ENCODE results near the gene PRDM1. TPM values are rescaled to one million over a fixed set of nuclear protein-coding genes. Genes with fewer than 3 reads are reported as not detected.

The PRDM1 gene
- total RNA-seq, 1 experiment from 2014 or later: 2.6 TPM

DNA sequence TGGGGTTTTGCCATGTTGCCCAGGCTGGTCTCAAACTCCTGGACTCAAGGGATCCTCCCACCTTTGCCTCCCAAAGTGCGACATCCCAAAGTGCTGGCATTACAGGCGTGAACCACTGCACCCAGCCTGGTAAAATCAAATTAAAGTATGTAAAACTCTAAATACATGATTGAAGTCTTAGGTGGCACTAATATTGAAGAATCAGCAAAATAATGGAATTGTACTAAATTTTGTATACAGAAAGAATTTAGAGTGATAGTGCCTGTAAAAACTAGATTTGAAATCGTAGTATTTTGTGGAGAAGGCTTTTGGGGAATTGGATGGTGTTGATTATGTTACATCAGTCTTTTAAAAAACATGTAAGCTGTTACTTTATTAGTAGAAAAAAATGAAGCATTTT is 10.0 kb upstream of the PRDM1 start:
- CTCF ChIA-PET: no interaction called here
- no TSS peak for BruUV-seq (replicated peaks)
- H3K4me3 ChIP-seq: no peak overlapping the region
- no peaks in the 10 kb centered on the region for H3K79me2 ChIP-seq (ENCODE audit: low read depth)
- H3K9me3 ChIP-seq (ENCODE audit: insufficient read depth, low read depth): no peaks in the 10 kb centered on the region
- intact Hi-C loops (cut with micrococcal nuclease; ENCODE audit: unreplicated experiment): no loop called here
- no peak overlapping the region for H3K4me2 ChIP-seq
- H3K27ac ChIP-seq: no peak overlapping the region
- no peaks in the 10 kb centered on the region for H4K20me1 ChIP-seq (ENCODE audit: insufficient read depth)
- TF ChIP-seq, protein P1, sequence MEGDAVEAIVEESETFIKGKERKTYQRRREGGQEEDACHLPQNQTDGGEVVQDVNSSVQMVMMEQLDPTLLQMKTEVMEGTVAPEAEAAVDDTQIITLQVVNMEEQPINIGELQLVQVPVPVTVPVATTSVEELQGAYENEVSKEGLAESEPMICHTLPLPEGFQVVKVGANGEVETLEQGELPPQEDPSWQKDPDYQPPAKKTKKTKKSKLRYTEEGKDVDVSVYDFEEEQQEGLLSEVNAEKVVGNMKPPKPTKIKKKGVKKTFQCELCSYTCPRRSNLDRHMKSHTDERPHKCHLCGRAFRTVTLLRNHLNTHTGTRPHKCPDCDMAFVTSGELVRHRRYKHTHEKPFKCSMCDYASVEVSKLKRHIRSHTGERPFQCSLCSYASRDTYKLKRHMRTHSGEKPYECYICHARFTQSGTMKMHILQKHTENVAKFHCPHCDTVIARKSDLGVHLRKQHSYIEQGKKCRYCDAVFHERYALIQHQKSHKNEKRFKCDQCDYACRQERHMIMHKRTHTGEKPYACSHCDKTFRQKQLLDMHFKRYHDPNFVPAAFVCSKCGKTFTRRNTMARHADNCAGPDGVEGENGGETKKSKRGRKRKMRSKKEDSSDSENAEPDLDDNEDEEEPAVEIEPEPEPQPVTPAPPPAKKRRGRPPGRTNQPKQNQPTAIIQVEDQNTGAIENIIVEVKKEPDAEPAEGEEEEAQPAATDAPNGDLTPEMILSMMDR (conservative IDR thresholded peaks at IDR 0.05): no peak
- TF ChIP-seq EZH2 (IDR thresholded peaks at IDR 0.05; ENCODE audit: low read depth): no peak
- DNase-seq: no peak
- H3K4me1 ChIP-seq (replicated peaks; ENCODE audit: insufficient read depth): no peaks in the 10 kb centered on the region
- H3K9me2 ChIP-seq (ENCODE audit: insufficient read depth): no peaks in the 10 kb centered on the region
- H3F3A ChIP-seq (ENCODE audit: insufficient read depth, low read depth): no peaks in the 10 kb centered on the region
- no peak overlapping the region for H2AFZ ChIP-seq
- POLR2A ChIA-PET (ENCODE audit: unreplicated experiment): no interaction called here
- no peaks in the 10 kb centered on the region for H3K27me3 ChIP-seq (ENCODE audit: insufficient read depth, low read depth)
- no peaks in the 10 kb centered on the region for H3K36me3 ChIP-seq (ENCODE audit: low read depth)

DNA sequence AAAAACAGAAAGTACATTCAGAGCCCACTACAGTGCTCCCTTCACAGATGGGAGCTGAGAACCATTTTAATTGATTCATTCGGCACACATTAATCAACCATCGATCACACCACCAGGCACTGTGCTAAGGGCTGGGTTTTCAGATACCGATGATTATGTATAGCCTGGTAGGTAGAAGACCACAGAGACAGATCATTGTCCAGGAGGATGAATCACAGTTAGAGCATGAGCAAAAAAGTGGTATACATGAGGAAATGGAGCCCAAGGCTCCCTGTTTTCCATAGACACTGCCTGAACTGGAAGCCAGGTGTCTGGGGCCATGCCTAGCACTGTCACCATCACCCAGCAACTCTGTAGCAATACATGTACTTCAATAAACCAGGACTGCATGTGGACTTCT is 9.0 kb upstream of the PRDM1 start:
- CTCF ChIA-PET: no interaction called here
- H3K4me3 ChIP-seq: no peak overlapping the region
- POLR2A ChIA-PET (ENCODE audit: unreplicated experiment): no interaction called here
- no peaks in the 10 kb centered on the region for H3K4me1 ChIP-seq (replicated peaks; ENCODE audit: insufficient read depth)
- H3K27me3 ChIP-seq (ENCODE audit: insufficient read depth, low read depth): no peaks in the 10 kb centered on the region
- H3F3A ChIP-seq (ENCODE audit: insufficient read depth, low read depth): no peaks in the 10 kb centered on the region
- H3K9me3 ChIP-seq (ENCODE audit: insufficient read depth, low read depth): no peaks in the 10 kb centered on the region
- DNase-seq: no peak
- H3K27ac ChIP-seq: no peak overlapping the region
- H3K9me2 ChIP-seq (ENCODE audit: insufficient read depth): no peaks in the 10 kb centered on the region
- no peaks in the 10 kb centered on the region for H3K79me2 ChIP-seq (ENCODE audit: low read depth)
- no TSS peak for BruUV-seq (replicated peaks)
- H3K4me2 ChIP-seq: no peak overlapping the region
- TF ChIP-seq, protein P1 (conservative IDR thresholded peaks at IDR 0.05): no peak
- H3K36me3 ChIP-seq (ENCODE audit: low read depth): no peaks in the 10 kb centered on the region
- H2AFZ ChIP-seq: peak overlapping the region; percentile 16; the same call in 1 of the 2 replicates
- no peaks in the 10 kb centered on the region for H4K20me1 ChIP-seq (ENCODE audit: insufficient read depth)
- intact Hi-C loops (cut with micrococcal nuclease; ENCODE audit: unreplicated experiment): no loop called here

DNA sequence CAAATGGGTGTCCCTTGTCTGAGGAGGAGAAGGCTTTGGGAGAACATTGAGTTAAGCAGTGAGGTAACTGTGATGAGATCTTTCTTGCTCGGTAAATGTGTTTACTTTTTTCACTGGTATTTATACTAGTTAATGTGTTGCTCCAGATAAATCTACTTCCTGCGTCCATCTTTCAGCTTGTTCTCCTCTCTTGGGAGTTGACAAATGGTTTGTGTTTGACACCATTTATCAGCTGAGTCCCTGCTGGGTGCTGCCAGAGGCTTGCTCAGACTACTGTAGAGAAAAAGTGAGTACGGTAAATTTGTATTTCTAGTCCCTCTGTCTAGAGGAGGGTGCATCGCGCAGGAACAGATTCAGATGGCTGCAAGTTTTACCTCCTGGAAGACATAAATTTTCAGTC is 8.3 kb upstream of the PRDM1 start:
- DNase-seq: no peak
- CTCF ChIA-PET: no interaction called here

More for the DNA sequence above, 8.3 kb upstream of the PRDM1 start:
- TF ChIP-seq EZH2 (IDR thresholded peaks at IDR 0.05; ENCODE audit: low read depth): no peak
- TF ChIP-seq, protein P1 (conservative IDR thresholded peaks at IDR 0.05): no peak
- Histone ChIP-seq H3K4me2 (no peak overlapping the region), H3K36me3 (ENCODE audit: low read depth) (no peaks in the 10 kb centered on the region), H4K20me1 (ENCODE audit: insufficient read depth) (no peaks in the 10 kb centered on the region), H2AFZ (no peak overlapping the region), H3K4me3 (no peak overlapping the region), H3F3A (ENCODE audit: insufficient read depth, low read depth) (no peaks in the 10 kb centered on the region), H3K4me1 (replicated peaks; ENCODE audit: insufficient read depth) (no peaks in the 10 kb centered on the region), H3K9me2 (ENCODE audit: insufficient read depth) (no peaks in the 10 kb centered on the region), H3K27ac (no peak overlapping the region), H3K9me3 (ENCODE audit: insufficient read depth, low read depth) (no peaks in the 10 kb centered on the region), H3K27me3 (ENCODE audit: insufficient read depth, low read depth) (no peaks in the 10 kb centered on the region), H3K79me2 (ENCODE audit: low read depth) (no peaks in the 10 kb centered on the region)
- BruUV-seq (replicated peaks): no TSS peak
- POLR2A ChIA-PET (ENCODE audit: unreplicated experiment): no interaction called here
- intact Hi-C loops (cut with micrococcal nuclease; ENCODE audit: unreplicated experiment): no loop called here
